H1 (cell line): ENCODE results near the gene ATG5.
A peak's percentile ranks its signal among the peaks of the same experiment; 100 is the strongest.

ENCODE experiments used
- BCL11A ChIP-seq, 2 experiments: IDR thresholded peaks; one replicate each; pipeline ENCODE4 v1.6.1; 2011; ENCODE audit warnings: low read depth in 2 of 2, low read length in 2 of 2, mild to moderate bottlenecking in 2 of 2
- BRCA1 ChIP-seq: IDR thresholded peaks from 2 replicates; pipeline ENCODE4 v1.6.1; 2012; ENCODE audit warnings: low read depth, low read length, improper control_type of control experiment
- CHD2 ChIP-seq: IDR thresholded peaks from 2 replicates; pipeline ENCODE4 v1.6.1; 2012; ENCODE audit warnings: low read length, improper control_type of control experiment
- CTCF ChIP-seq, 3 experiments: IDR thresholded peaks; 1 replicate in 2 of 3; 2 replicates in 1 of 3; pipeline versions ENCODE4 v1.5.1 to v1.6.1; 2011; ENCODE audit warnings: low read length in 3 of 3, mild to moderate bottlenecking in 3 of 3, inconsistent platforms in 2 of 3, low read depth in 1 of 3, moderate library complexity in 1 of 3; ENCODE audit not compliant: insufficient read depth in 1 of 3; ENCODE audit errors: control extremely low read depth in 1 of 3
- GABPA ChIP-seq: IDR thresholded peaks from 2 replicates; pipeline ENCODE4 v1.6.1; 2011; ENCODE audit warnings: mild to moderate bottlenecking, low read length, moderate library complexity, borderline replicate concordance; ENCODE audit not compliant: insufficient read depth
- HDAC6 ChIP-seq: IDR thresholded peaks from one replicate; pipeline ENCODE4 v1.7.1; 2012; ENCODE audit warnings: low read depth, mild to moderate bottlenecking, inconsistent platforms, low read length, moderate library complexity
- JUND ChIP-seq: IDR thresholded peaks from 2 replicates; pipeline ENCODE4 v1.6.1; 2011; ENCODE audit warnings: mild to moderate bottlenecking, improper control_type of control experiment, low read length
- MAX ChIP-seq: IDR thresholded peaks from 2 replicates; pipeline ENCODE4 v1.6.1; 2012; ENCODE audit warnings: inconsistent platforms
- POLR2A ChIP-seq, 2 experiments: IDR thresholded peaks; 1 replicate in 1 of 2; 2 replicates in 1 of 2; pipeline ENCODE4 v1.6.1; 2011; ENCODE audit warnings: low read depth in 2 of 2, low read length in 2 of 2, mild to moderate bottlenecking in 2 of 2; ENCODE audit errors: control extremely low read depth in 1 of 2
- POLR2AphosphoS5 ChIP-seq: IDR thresholded peaks from 2 replicates; pipeline ENCODE4 v1.6.1; 2011; ENCODE audit warnings: low read depth, low read length
- RAD21 ChIP-seq, 2 experiments: IDR thresholded peaks in 1 of 2; conservative IDR thresholded peaks in 1 of 2; 2 replicates each; pipeline ENCODE4 v1.6.1; 2011; ENCODE audit warnings: low read depth in 2 of 2, low read length in 2 of 2, improper control_type of control experiment in 1 of 2, inconsistent platforms in 1 of 2, mild to moderate bottlenecking in 1 of 2, moderate library complexity in 1 of 2
- SUZ12 ChIP-seq: fragments of 200-600 bp; sonication (generic); IDR thresholded peaks from 2 replicates; pipeline ENCODE4 v1.6.1; 2012; ENCODE audit warnings: mild to moderate bottlenecking, inconsistent platforms, low read length, moderate library complexity, mixed read lengths
- ZNF274 ChIP-seq: IDR thresholded peaks from 2 replicates; pipeline ENCODE4 v1.7.0; 2012; ENCODE audit warnings: low read length, borderline replicate concordance; ENCODE audit errors: extremely low read depth

GRCh38 chr6:106360410-106360988 lies 34.9 kb upstream of the ATG5 start, which contains the start of gene CRYBG1:
- TF ChIP-seq CTCF (IDR thresholded peaks at IDR 0.05; ENCODE audit: control extremely low read depth in 1 of 3, insufficient read depth in 1 of 3, low read depth in 1 of 3, low read length in 3 of 3) (peak; percentile 71 to 98 (median 94)), ZNF274 (no peak), POLR2AphosphoS5 (no peak), GABPA (no peak), BRCA1 (no peak), RAD21 (IDR thresholded peaks at IDR 0.05 in 1 of 2, conservative IDR thresholded peaks at IDR 0.05 in 1 of 2; ENCODE audit: low read depth in 2 of 2, low read length in 2 of 2) (peak; percentile 56 to 74), SUZ12 (peak; percentile 4; the same call in 1 of the 2 replicates), POLR2A (IDR thresholded peaks at IDR 0.05; ENCODE audit: control extremely low read depth in 1 of 2, low read depth in 2 of 2, low read length in 2 of 2) (peak in 1 of 2 experiments; percentile 33; a peak in 2 of 3 replicates), MAX (no peak), BCL11A (IDR thresholded peaks at IDR 0.05; ENCODE audit: low read depth in 2 of 2, low read length in 2 of 2) (no peak), CHD2 (0 out of 2 replicates have a peak, but pooled peaks have one; percentile 12), HDAC6 (no peak), JUND (peak; percentile 25; the same call in 1 of the 2 replicates)
